Naive thymus-derived CD4-positive, alpha-beta T cell (primary cell): ENCODE results near the gene DNAJB9. TPM values are rescaled to one million over a fixed set of nuclear protein-coding genes. Genes with fewer than 3 reads are reported as not detected.

Source experiments
- ATAC-seq: fragments of 150-1000 bp; cut with Tn5 transposase; 2 replicates; pipeline ENCODE4 v1.10.0; 2021; ENCODE audit warnings: mild to moderate bottlenecking, moderate library complexity
- CTCF ChIA-PET: fragments of 350-600 bp; sonication (Branson Sonifier 250); formaldehyde crosslinking; loops from one replicate; lab custom pipeline; 2021; ENCODE audit warnings: antibody characterized with exemption; lab: Charles Lee
- POLR2A ChIA-PET: fragments of 350-600 bp; sonication (Branson Sonifier 250); formaldehyde crosslinking; loops from one replicate; lab custom pipeline; 2021; ENCODE audit warnings: antibody characterized with exemption, inconsistent platforms; lab: Charles Lee
- DNase-seq, 9 donors: peaks; one replicate each; pipeline versions ENCODE4 v3.0.0 to v3.0.0-alpha.2; 2020 to 2022; ENCODE audit warnings: mixed read lengths in 1 of 9
- H3K27ac ChIP-seq: one replicate; pipeline ENCODE4 v1.7.0; 2013; ENCODE audit warnings: mild to moderate bottlenecking, low read depth, low read length, moderate library complexity
- H3K27me3 ChIP-seq, 2 donors: one replicate each; pipeline ENCODE4 v1.7.0; 2013; ENCODE audit warnings: low read length in 2 of 2, mild to moderate bottlenecking in 2 of 2, moderate library complexity in 2 of 2; ENCODE audit not compliant: control insufficient read depth in 2 of 2, insufficient read depth in 2 of 2
- H3K36me3 ChIP-seq, 3 experiments: 1 replicate in 2 of 3; 2 replicates in 1 of 3; pipeline ENCODE4 v1.7.0; 2013; ENCODE audit warnings: low read length in 3 of 3, mild to moderate bottlenecking in 3 of 3, moderate library complexity in 1 of 3; ENCODE audit not compliant: insufficient read depth in 3 of 3, control insufficient read depth in 2 of 3
- H3K4me1 ChIP-seq, 2 donors: one replicate each; pipeline ENCODE4 v1.7.0; 2013; ENCODE audit warnings: low read length in 2 of 2, mild to moderate bottlenecking in 2 of 2, moderate library complexity in 1 of 2; ENCODE audit not compliant: control insufficient read depth in 2 of 2, insufficient read depth in 2 of 2
- H3K4me3 ChIP-seq: 2 replicates; pipeline ENCODE4 v1.7.0; 2013; ENCODE audit warnings: mild to moderate bottlenecking, low read length
- H3K9me3 ChIP-seq, 3 experiments: 1 replicate in 2 of 3; 2 replicates in 1 of 3; pipeline ENCODE4 v1.7.0; 2013; ENCODE audit warnings: low read length in 3 of 3; ENCODE audit not compliant: control insufficient read depth in 2 of 3
- H3K27ac Mint-ChIP-seq, 9 donors: one replicate each; pipeline ENCODE4 v1.8.0; 2020 to 2022; ENCODE audit warnings: mixed read lengths in 9 of 9, mild to moderate bottlenecking in 8 of 9, moderate library complexity in 5 of 9, inconsistent platforms in 2 of 9
- H3K27me3 Mint-ChIP-seq, 5 donors: one replicate each; pipeline ENCODE4 v1.8.0; 2021 to 2022; ENCODE audit warnings: mixed read lengths in 5 of 5, mild to moderate bottlenecking in 1 of 5
- H3K36me3 Mint-ChIP-seq, 5 donors: one replicate each; pipeline ENCODE4 v1.8.0; 2020 to 2022; ENCODE audit warnings: mixed read lengths in 5 of 5, mild to moderate bottlenecking in 3 of 5, inconsistent platforms in 1 of 5
- H3K4me1 Mint-ChIP-seq, 7 donors: one replicate each; pipeline ENCODE4 v1.8.0; 2020 to 2022; ENCODE audit warnings: mixed read lengths in 7 of 7, mild to moderate bottlenecking in 3 of 7, inconsistent platforms in 1 of 7
- H3K4me3 Mint-ChIP-seq, 10 donors: one replicate each; pipeline ENCODE4 v1.8.0; 2020 to 2022; ENCODE audit warnings: mild to moderate bottlenecking in 10 of 10, mixed read lengths in 10 of 10, moderate library complexity in 6 of 10, inconsistent platforms in 2 of 10
- H3K9me3 Mint-ChIP-seq, 11 donors: one replicate each; pipeline ENCODE4 v1.8.0; 2020 to 2022; ENCODE audit warnings: mixed read lengths in 11 of 11, mild to moderate bottlenecking in 4 of 11, inconsistent platforms in 1 of 11, moderate library complexity in 1 of 11
- intact Hi-C, 2 donors: fragments of 100-400 bp; cut with micrococcal nuclease; formaldehyde crosslinking; loops; one replicate each; pipeline ENCODE4 v1.15.1; 2023
- polyA plus RNA-seq, 2 donors: library from polyadenylated mRNA; unstranded; fragments of 300-500 nt; fragmentation: Illumina TruSeq; gene quantifications; one replicate each; pipeline ENCODE4 v1.2.3, GENCODE V29; 2021
- total RNA-seq, 6 experiments: library from RNA in 5 of 6; stranded (reverse) in 5 of 6; gene quantifications; 1 replicate in 5 of 6; 2 replicates in 1 of 6; pipeline ENCODE4 v1.2.3 and lab custom pipeline; 2021 to 2026

The DNAJB9 gene
- total and polyA plus RNA-seq, 7 experiments from 2014 or later = 16.8 to 50.0 (median 29.3) TPM

- intact Hi-C loops = no loop called here
- Histone ChIP-seq H3K27ac (no peak overlapping the region), H3K27me3 (no peaks in the 10 kb centered on the region), H3K4me1 (peaks cover 5 to 8% of the 10 kb centered on the region in 2 donors), H3K9me3 (peaks cover 0 to 7% (median 0%) of the 10 kb centered on the region in 3 experiments), H3K36me3 (peaks cover 0 to 26% (median 13%) of the 10 kb centered on the region in 3 experiments), H3K4me3 (no peak overlapping the region)
- Mint-ChIP-seq H3K9me3 (peaks cover 0 to 6% (median 0%) of the 10 kb centered on the region in 11 donors), H3K4me3 (no peak overlapping the region), H3K27me3 (no peaks in the 10 kb centered on the region), H3K27ac (peak overlapping the region in 1 of 9 donors; percentile 21), H3K4me1 (peaks cover 13 to 45% (median 35%) of the 10 kb centered on the region in 7 donors), H3K36me3 (peaks cover 0 to 59% (median 51%) of the 10 kb centered on the region in 5 donors)
- ATAC-seq (no peak), DNase-seq (no peak)
- ChIA-PET POLR2A (no interaction called here), CTCF (no interaction called here)
These were observed 5.5 kb downstream of the DNAJB9 start for GRCh38 chr7:108575156-108575555.

GRCh38 chr7:108576116-108576515 is 6.4 kb downstream of the DNAJB9 start:
- DNase-seq (no peak), ATAC-seq (no peak)
- Mint-ChIP-seq H3K27me3 (no peaks in the 10 kb centered on the region), H3K36me3 (peaks cover 0 to 59% (median 54%) of the 10 kb centered on the region in 5 donors), H3K27ac (no peak overlapping the region), H3K9me3 (peaks cover 0 to 6% (median 0%) of the 10 kb centered on the region in 11 donors), H3K4me3 (no peak overlapping the region), H3K4me1 (peaks cover 10 to 41% (median 29%) of the 10 kb centered on the region in 7 donors)
- Histone ChIP-seq H3K27ac (no peak overlapping the region), H3K4me3 (no peak overlapping the region), H3K4me1 (peaks cover 5 to 7% of the 10 kb centered on the region in 2 donors), H3K27me3 (no peaks in the 10 kb centered on the region), H3K36me3 (peaks cover 0 to 29% (median 13%) of the 10 kb centered on the region in 3 experiments), H3K9me3 (peaks cover 0 to 7% (median 0%) of the 10 kb centered on the region in 3 experiments)
- intact Hi-C loops = no loop called here
- ChIA-PET CTCF (no interaction called here), POLR2A (no interaction called here)

- peaks cover 0 to 6% (median 0%) of the 10 kb centered on the region in 11 donors for H3K9me3 Mint-ChIP-seq
- intact Hi-C loops = no loop called here
- peaks cover 0 to 50% (median 39%) of the 10 kb centered on the region in 5 donors for H3K36me3 Mint-ChIP-seq
- no peak overlapping the region for H3K4me3 ChIP-seq
- no peaks in the 10 kb centered on the region for H3K27me3 Mint-ChIP-seq
- H3K4me1 Mint-ChIP-seq = peaks cover 2 to 15% (median 12%) of the 10 kb centered on the region in 7 donors
- no peak for ATAC-seq
- DNase-seq = no peak
- POLR2A ChIA-PET = interaction anchor here (0.9 kb wide), 1 partner anchor 1410 kb away, joined by 3 read pairs; the partner anchor contains the start of gene HBP1
- H3K36me3 ChIP-seq = peaks cover 0 to 18% (median 4%) of the 10 kb centered on the region in 3 experiments
- peak overlapping the region in 1 of 9 donors; percentile 14 for H3K27ac Mint-ChIP-seq
- no peaks in the 10 kb centered on the region for H3K4me1 ChIP-seq
- H3K9me3 ChIP-seq = peaks cover 0 to 7% (median 0%) of the 10 kb centered on the region in 3 experiments
- no peak overlapping the region for H3K27ac ChIP-seq
- H3K27me3 ChIP-seq = no peaks in the 10 kb centered on the region
- CTCF ChIA-PET = no interaction called here
- H3K4me3 Mint-ChIP-seq = no peak overlapping the region
These were observed 9.3 kb downstream of the DNAJB9 start for GRCh38 chr7:108578937-108579336.

- peaks cover 0 to 6% (median 0%) of the 10 kb centered on the region in 11 donors for H3K9me3 Mint-ChIP-seq
- ATAC-seq = no peak
- Histone ChIP-seq H3K4me3 (no peak overlapping the region), H3K27ac (no peak overlapping the region), H3K4me1 (no peaks in the 10 kb centered on the region), H3K27me3 (no peaks in the 10 kb centered on the region), H3K36me3 (peaks cover 0 to 18% (median 0%) of the 10 kb centered on the region in 3 experiments), H3K9me3 (peaks cover 0 to 7% (median 0%) of the 10 kb centered on the region in 3 experiments)
- ChIA-PET CTCF (no interaction called here), POLR2A (no interaction called here)
- intact Hi-C loops = no loop called here
- H3K36me3 Mint-ChIP-seq = peaks cover 0 to 38% (median 31%) of the 10 kb centered on the region in 5 donors
- no peak overlapping the region for H3K4me3 Mint-ChIP-seq
- no peaks in the 10 kb centered on the region for H3K27me3 Mint-ChIP-seq
- no peak for DNase-seq
- peaks cover 0 to 15% (median 6%) of the 10 kb centered on the region in 7 donors for H3K4me1 Mint-ChIP-seq
- no peak overlapping the region for H3K27ac Mint-ChIP-seq
These were observed 10.6 kb downstream of the DNAJB9 start for GRCh38 chr7:108580298-108580697.

GRCh38 chr7:108581655-108582491 is 12.2 kb downstream of the DNAJB9 start:
- H3K4me1 ChIP-seq = no peaks in the 10 kb centered on the region
- DNase-seq (no peak), ATAC-seq (no peak)
- H3K4me3 ChIP-seq = no peak overlapping the region
- Mint-ChIP-seq H3K27ac (no peak overlapping the region), H3K9me3 (peaks cover 0 to 6% (median 0%) of the 10 kb centered on the region in 11 donors), H3K27me3 (peaks cover 0 to 13% (median 4%) of the 10 kb centered on the region in 5 donors), H3K4me1 (peaks cover 0 to 3% (median under 1%) of the 10 kb centered on the region in 7 donors), H3K4me3 (no peak overlapping the region), H3K36me3 (peaks cover 0 to 26% (median 24%) of the 10 kb centered on the region in 5 donors)
- CTCF ChIA-PET = no interaction called here
- peaks cover 0 to 18% (median 0%) of the 10 kb centered on the region in 3 experiments for H3K36me3 ChIP-seq
- POLR2A ChIA-PET = no interaction called here
- H3K9me3 ChIP-seq = peaks cover 0 to 7% (median 0%) of the 10 kb centered on the region in 3 experiments
- H3K27me3 ChIP-seq = no peaks in the 10 kb centered on the region
- H3K27ac ChIP-seq = no peak overlapping the region
- intact Hi-C loops = no loop called here

DNA sequence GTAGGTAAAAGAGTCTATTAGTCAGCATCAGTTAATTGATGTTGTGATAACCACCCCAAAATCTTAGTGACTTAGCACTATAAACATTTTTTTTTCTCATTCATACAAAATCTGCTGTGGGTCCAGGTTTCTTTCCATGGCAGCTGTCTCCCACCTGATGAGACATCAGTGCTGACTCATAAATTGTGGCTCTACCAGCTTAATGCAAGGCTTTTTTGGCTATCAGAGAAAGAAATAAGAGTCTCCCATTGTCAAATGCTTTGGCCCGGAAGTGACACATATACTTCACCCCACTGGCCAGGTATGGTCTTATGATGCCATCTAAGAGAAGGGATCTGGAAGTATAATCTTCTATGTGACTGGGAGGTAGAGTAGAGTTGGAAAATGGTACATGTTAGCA is 14.5 kb downstream of the DNAJB9 start:
- peaks cover 0 to 7% (median 0%) of the 10 kb centered on the region in 3 experiments for H3K9me3 ChIP-seq
- Mint-ChIP-seq H3K4me3 (no peak overlapping the region), H3K4me1 (peaks cover 0 to 2% (median 0%) of the 10 kb centered on the region in 7 donors), H3K27ac (no peak overlapping the region), H3K9me3 (peaks cover 0 to 4% (median 0%) of the 10 kb centered on the region in 11 donors), H3K36me3 (peaks cover 0 to 11% (median 8%) of the 10 kb centered on the region in 5 donors), H3K27me3 (peaks cover 0 to 16% (median 7%) of the 10 kb centered on the region in 5 donors)
- no peak for ATAC-seq
- H3K4me1 ChIP-seq = no peaks in the 10 kb centered on the region
- no peak overlapping the region for H3K27ac ChIP-seq
- no peak overlapping the region for H3K4me3 ChIP-seq
- DNase-seq = no peak
- ChIA-PET CTCF (no interaction called here), POLR2A (no interaction called here)
- H3K36me3 ChIP-seq = peaks cover 0 to 12% (median 0%) of the 10 kb centered on the region in 3 experiments
- intact Hi-C loops = no loop called here
- H3K27me3 ChIP-seq = no peaks in the 10 kb centered on the region
